Kidney (tissue), 14 donors: ENCODE results near the gene SH2B2. TPM values are rescaled to one million over a fixed set of nuclear protein-coding genes. Genes with fewer than 3 reads are reported as not detected.

Experiments used
- DNase-seq, 5 donors: peaks; one replicate each; pipeline ENCODE4 v3.0.0-alpha.2; 2013 to 2020
- FAIRE-seq: peaks from 2 replicates; lab custom pipeline; 2012; peaks lifted over from hg19 to GRCh38; lab: Jason Lieb, UNC
- H3K27ac ChIP-seq, 2 donors: one replicate each; pipeline ENCODE4 v1.7.0; 2013; ENCODE audit warnings: low read depth in 2 of 2, low read length in 2 of 2, inconsistent platforms in 1 of 2
- H3K27me3 ChIP-seq: one replicate; pipeline ENCODE4 v1.7.1; 2013; ENCODE audit warnings: low read length, inconsistent platforms; ENCODE audit not compliant: control insufficient read depth, insufficient read depth
- H3K36me3 ChIP-seq, 3 donors: one replicate each; pipeline versions ENCODE4 v1.7.0 to v1.7.1; 2013; ENCODE audit warnings: low read length in 3 of 3, control low read depth in 1 of 3, inconsistent platforms in 1 of 3; ENCODE audit not compliant: insufficient read depth in 3 of 3, control insufficient read depth in 2 of 3
- H3K4me1 ChIP-seq, 3 donors: one replicate each; pipeline versions ENCODE4 v1.7.0 to v1.7.1; 2013; ENCODE audit warnings: low read length in 3 of 3, inconsistent platforms in 1 of 3, low read depth in 1 of 3; ENCODE audit not compliant: control insufficient read depth in 2 of 3, insufficient read depth in 2 of 3
- H3K4me3 ChIP-seq, 3 donors: one replicate each; pipeline versions ENCODE4 v1.7.0 to v1.8.1; 2013; ENCODE audit warnings: low read length in 3 of 3, control low read depth in 1 of 3, inconsistent platforms in 1 of 3
- H3K9ac ChIP-seq, 3 donors: one replicate each; pipeline versions ENCODE4 v1.7.0 to v1.7.1; 2013; ENCODE audit warnings: low read length in 3 of 3, control low read depth in 1 of 3, inconsistent platforms in 1 of 3
- H3K9me3 ChIP-seq, 3 donors: one replicate each; pipeline versions ENCODE4 v1.7.0 to v1.7.1; 2013; ENCODE audit warnings: low read length in 3 of 3, control low read depth in 1 of 3, inconsistent platforms in 1 of 3; ENCODE audit not compliant: control insufficient read depth in 2 of 3, insufficient read depth in 1 of 3
- intact Hi-C: fragments of 100-400 bp; cut with DNase I; formaldehyde crosslinking; loops from one replicate; pipeline ENCODE4 v1.11.1; 2022
- polyA plus RNA-seq: library from polyadenylated mRNA; stranded (reverse); fragments of 350-450 nt; fragmentation: Illumina TruSeq; extraction: RNeasy Lipid Tissue Mini Kit (QIAGEN cat#74804); gene quantifications from one replicate; pipeline ENCODE4 v1.2.3, GENCODE V29; 2014; ENCODE audit warnings: low read depth, low replicate concordance; ENCODE audit not compliant: insufficient read depth
- total RNA-seq: library from RNA; stranded (reverse); fragmentation: NEBNext Ultra II Directional; extraction: Animal tissue kit (Norgen Biotek cat#: 25700); gene quantifications from one replicate; pipeline ENCODE4 v1.2.1, GENCODE V29; 2021
- TF ChIP-seq, protein P1 (sequence below): IDR thresholded peaks from 3 replicates; pipeline ENCODE4 v1.5.1; 2012; ENCODE audit warnings: mild to moderate bottlenecking, moderate library complexity, borderline replicate concordance; ENCODE audit not compliant: insufficient read depth; ENCODE audit errors: extremely low read depth
- donor health status: control.
- donor health status: control.
- donor health status: control.
- donor health status: control.
- donor health status: control.
- donor health status: DM: yes; HTN: yes; CAD: no.
- donor health status: Normal renal cell carcinoma (clear cell type).

The SH2B2 gene
- total and polyA plus RNA-seq, 2 donors from 2014 or later = 4.5 to 11.0 TPM

DNA sequence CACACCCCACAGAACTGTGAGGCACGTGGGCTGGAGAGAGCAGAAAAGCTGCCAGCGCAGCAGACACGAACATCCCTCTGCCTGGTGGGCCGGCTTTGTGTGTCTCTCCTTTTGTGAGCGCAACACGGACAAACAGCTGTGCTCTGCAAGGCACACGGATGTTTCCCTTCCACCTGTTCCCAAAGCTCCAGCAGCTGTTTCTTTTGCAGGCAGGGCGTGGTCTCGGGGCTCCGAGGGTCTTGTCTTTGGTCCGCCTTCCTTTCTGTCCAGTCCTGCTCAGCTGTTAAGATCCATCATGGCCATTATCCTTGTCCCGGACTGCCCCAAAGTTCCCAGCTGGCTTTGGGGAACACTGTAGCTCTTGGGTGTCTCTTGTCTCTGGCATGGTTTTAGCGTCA, 32.7 kb upstream of the SH2B2 start:
- TF ChIP-seq, protein P1, sequence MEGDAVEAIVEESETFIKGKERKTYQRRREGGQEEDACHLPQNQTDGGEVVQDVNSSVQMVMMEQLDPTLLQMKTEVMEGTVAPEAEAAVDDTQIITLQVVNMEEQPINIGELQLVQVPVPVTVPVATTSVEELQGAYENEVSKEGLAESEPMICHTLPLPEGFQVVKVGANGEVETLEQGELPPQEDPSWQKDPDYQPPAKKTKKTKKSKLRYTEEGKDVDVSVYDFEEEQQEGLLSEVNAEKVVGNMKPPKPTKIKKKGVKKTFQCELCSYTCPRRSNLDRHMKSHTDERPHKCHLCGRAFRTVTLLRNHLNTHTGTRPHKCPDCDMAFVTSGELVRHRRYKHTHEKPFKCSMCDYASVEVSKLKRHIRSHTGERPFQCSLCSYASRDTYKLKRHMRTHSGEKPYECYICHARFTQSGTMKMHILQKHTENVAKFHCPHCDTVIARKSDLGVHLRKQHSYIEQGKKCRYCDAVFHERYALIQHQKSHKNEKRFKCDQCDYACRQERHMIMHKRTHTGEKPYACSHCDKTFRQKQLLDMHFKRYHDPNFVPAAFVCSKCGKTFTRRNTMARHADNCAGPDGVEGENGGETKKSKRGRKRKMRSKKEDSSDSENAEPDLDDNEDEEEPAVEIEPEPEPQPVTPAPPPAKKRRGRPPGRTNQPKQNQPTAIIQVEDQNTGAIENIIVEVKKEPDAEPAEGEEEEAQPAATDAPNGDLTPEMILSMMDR = no peak
- no peak overlapping the region for H3K4me3 ChIP-seq
- H3K27me3 ChIP-seq = no peaks in the 10 kb centered on the region
- DNase-seq = peak in 1 of 5 donors; percentile 37
- H3K4me1 ChIP-seq = no peaks in the 10 kb centered on the region
- H3K9me3 ChIP-seq = no peaks in the 10 kb centered on the region
- FAIRE-seq = no peak
- no peak overlapping the region for H3K27ac ChIP-seq
- intact Hi-C loops = no loop called here
- H3K9ac ChIP-seq = no peak overlapping the region
- peaks cover 0 to 5% (median 0%) of the 10 kb centered on the region in 3 donors for H3K36me3 ChIP-seq

GRCh38 chr7:102254521-102254920, 32.1 kb upstream of the SH2B2 start:
- H3K4me1 ChIP-seq = no peaks in the 10 kb centered on the region
- intact Hi-C loops = no loop called here
- H3K9me3 ChIP-seq = no peaks in the 10 kb centered on the region
- no peak overlapping the region for H3K27ac ChIP-seq
- no peak overlapping the region for H3K9ac ChIP-seq
- TF ChIP-seq, protein P1 = no peak
- DNase-seq = peak in 1 of 5 donors; percentile 10
- no peak for FAIRE-seq
- peaks cover 0 to 5% (median 0%) of the 10 kb centered on the region in 3 donors for H3K36me3 ChIP-seq
- H3K4me3 ChIP-seq = no peak overlapping the region
- no peaks in the 10 kb centered on the region for H3K27me3 ChIP-seq

DNA sequence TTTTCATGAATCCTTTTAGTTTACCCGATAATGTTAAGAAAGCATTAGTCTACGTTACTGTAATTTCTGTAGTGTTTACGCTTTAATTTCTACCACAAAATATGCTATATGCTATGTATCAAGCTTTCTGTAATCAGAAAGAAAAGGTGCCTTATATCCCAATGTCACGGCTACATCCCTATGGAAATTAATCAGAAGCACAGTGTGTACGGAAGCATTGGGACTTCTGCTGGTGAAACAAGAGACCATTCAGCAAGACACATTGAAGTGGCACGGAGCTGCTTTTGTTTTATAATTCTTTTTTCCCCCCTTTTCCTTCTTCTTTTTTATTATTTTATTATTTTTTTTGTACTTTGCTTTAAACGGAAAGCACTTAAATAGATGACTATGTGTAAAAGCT, 31.2 kb upstream of the SH2B2 start:
- no peaks in the 10 kb centered on the region for H3K27me3 ChIP-seq
- no peak overlapping the region for H3K9ac ChIP-seq
- H3K4me1 ChIP-seq = no peaks in the 10 kb centered on the region
- DNase-seq = no peak
- H3K27ac ChIP-seq = no peak overlapping the region
- TF ChIP-seq, protein P1 = no peak
- FAIRE-seq = no peak
- peaks cover 0 to 1% (median 0%) of the 10 kb centered on the region in 3 donors for H3K36me3 ChIP-seq
- H3K4me3 ChIP-seq = no peak overlapping the region
- H3K9me3 ChIP-seq = no peaks in the 10 kb centered on the region
- intact Hi-C loops = no loop called here

GRCh38 chr7:102255916-102256315, 30.8 kb upstream of the SH2B2 start:
- intact Hi-C loops = no loop called here
- Histone ChIP-seq H3K9me3 (no peaks in the 10 kb centered on the region), H3K9ac (no peak overlapping the region), H3K36me3 (no peaks in the 10 kb centered on the region), H3K27me3 (no peaks in the 10 kb centered on the region), H3K4me1 (no peaks in the 10 kb centered on the region), H3K27ac (no peak overlapping the region), H3K4me3 (no peak overlapping the region)
- DNase-seq (peak in 1 of 5 donors; percentile 10), FAIRE-seq (no peak)
- TF ChIP-seq, protein P1 = no peak
